ENCODE data around the gene ROPN1B. TPM values are rescaled to one million over a fixed set of nuclear protein-coding genes. Genes with fewer than 3 reads are reported as not detected.
A peak's percentile ranks its signal among the peaks of the same experiment; 100 is the strongest.
"Not testable (repeated sequence)": the region's sequence is repeated elsewhere in the genome, so short reads cannot be mapped to it uniquely, and the experiment has no call there.

Gene ROPN1B
- total RNA-seq (ENCODE audit: low replicate concordance) = 0.53 and 1.2 TPM in 2 replicates
- long read RNA-seq, partial matches to known transcripts = 3 of 3 reads
- long read RNA-seq, other reads (novel, unspliced or antisense) = 0 of 3 reads

- Mint-ChIP-seq H3K4me3 (peak within 1 kb of the TSS; percentile 74), H3K27me3 (peaks cover 41% of the 10 kb centered on the region)
- not testable (repeated sequence) for H3K4me1 Mint-ChIP-seq (ENCODE audit: unreplicated experiment); H3K9me3 Mint-ChIP-seq; H3K27ac Mint-ChIP-seq; H3K36me3 Mint-ChIP-seq; DNase-seq (ENCODE audit: extremely low spot score, unreplicated experiment)
Measured at GRCh38 chr3:125968701-125969592, at the start of gene ROPN1B. ROPN1B (plus strand) TSS chr3:125969178; CDS start chr3:125972055, 2,877 bp downstream.

GRCh38 chr3:125920191-125920590, 48.8 kb upstream of the ROPN1B start:
- H3K27me3 Mint-ChIP-seq; H3K36me3 Mint-ChIP-seq; H3K4me1 Mint-ChIP-seq (ENCODE audit: unreplicated experiment); DNase-seq (ENCODE audit: extremely low spot score, unreplicated experiment); H3K27ac Mint-ChIP-seq; H3K9me3 Mint-ChIP-seq: not testable (repeated sequence)
- peak overlapping the region; percentile 20 for H3K4me3 Mint-ChIP-seq

GRCh38 chr3:125920751-125921279, 48.2 kb upstream of the ROPN1B start:
- not testable (repeated sequence) for H3K27ac Mint-ChIP-seq; H3K27me3 Mint-ChIP-seq; H3K36me3 Mint-ChIP-seq; H3K4me3 Mint-ChIP-seq; DNase-seq (ENCODE audit: extremely low spot score, unreplicated experiment); H3K4me1 Mint-ChIP-seq (ENCODE audit: unreplicated experiment); H3K9me3 Mint-ChIP-seq

- H3K4me3 Mint-ChIP-seq; H3K36me3 Mint-ChIP-seq; H3K9me3 Mint-ChIP-seq; DNase-seq (ENCODE audit: extremely low spot score, unreplicated experiment); H3K4me1 Mint-ChIP-seq (ENCODE audit: unreplicated experiment); H3K27me3 Mint-ChIP-seq: not testable (repeated sequence)
- peak overlapping the region; percentile 29 for H3K27ac Mint-ChIP-seq
- peak; percentile 74 for TF ChIP-seq CTCF (conservative IDR thresholded peaks at IDR 0.05)
Measured at GRCh38 chr3:125921712-125922111, 47.3 kb upstream of the ROPN1B start.

GRCh38 chr3:125923324-125924115, 45.5 kb upstream of the ROPN1B start:
- not testable (repeated sequence) for H3K27me3 Mint-ChIP-seq; H3K4me1 Mint-ChIP-seq (ENCODE audit: unreplicated experiment); H3K36me3 Mint-ChIP-seq; H3K9me3 Mint-ChIP-seq; DNase-seq (ENCODE audit: extremely low spot score, unreplicated experiment); H3K4me3 Mint-ChIP-seq; H3K27ac Mint-ChIP-seq

GRCh38 chr3:125924276-125924675, 44.7 kb upstream of the ROPN1B start:
- not testable (repeated sequence) for H3K9me3 Mint-ChIP-seq; DNase-seq (ENCODE audit: extremely low spot score, unreplicated experiment); H3K27ac Mint-ChIP-seq; H3K36me3 Mint-ChIP-seq; H3K27me3 Mint-ChIP-seq; H3K4me3 Mint-ChIP-seq; H3K4me1 Mint-ChIP-seq (ENCODE audit: unreplicated experiment)

- H3K27me3 Mint-ChIP-seq; DNase-seq (ENCODE audit: extremely low spot score, unreplicated experiment); H3K9me3 Mint-ChIP-seq; H3K36me3 Mint-ChIP-seq; H3K27ac Mint-ChIP-seq; H3K4me1 Mint-ChIP-seq (ENCODE audit: unreplicated experiment); H3K4me3 Mint-ChIP-seq: not testable (repeated sequence)
Measured at GRCh38 chr3:125925727-125926126, 43.3 kb upstream of the ROPN1B start.

GRCh38 chr3:125928771-125929545, 40.0 kb upstream of the ROPN1B start:
- not testable (repeated sequence) for H3K36me3 Mint-ChIP-seq; H3K4me1 Mint-ChIP-seq (ENCODE audit: unreplicated experiment); H3K27me3 Mint-ChIP-seq; H3K9me3 Mint-ChIP-seq; DNase-seq (ENCODE audit: extremely low spot score, unreplicated experiment)
- peak; percentile 79 for TF ChIP-seq CTCF (conservative IDR thresholded peaks at IDR 0.05)
- peak overlapping the region; percentile 76 for H3K27ac Mint-ChIP-seq
- H3K4me3 Mint-ChIP-seq = peak overlapping the region; percentile 58

- H3K27ac Mint-ChIP-seq; H3K4me3 Mint-ChIP-seq; H3K36me3 Mint-ChIP-seq; H3K9me3 Mint-ChIP-seq; H3K4me1 Mint-ChIP-seq (ENCODE audit: unreplicated experiment); H3K27me3 Mint-ChIP-seq; DNase-seq (ENCODE audit: extremely low spot score, unreplicated experiment): not testable (repeated sequence)
Measured at GRCh38 chr3:125929765-125930164, 39.2 kb upstream of the ROPN1B start.

- H3K4me1 Mint-ChIP-seq (ENCODE audit: unreplicated experiment) = peaks cover 19% of the 10 kb centered on the region
- not testable (repeated sequence) for DNase-seq (ENCODE audit: extremely low spot score, unreplicated experiment); H3K27me3 Mint-ChIP-seq; H3K27ac Mint-ChIP-seq; H3K9me3 Mint-ChIP-seq; H3K36me3 Mint-ChIP-seq; H3K4me3 Mint-ChIP-seq
Measured at GRCh38 chr3:125931355-125931880, 37.6 kb upstream of the ROPN1B start.

Measured in type B pancreatic cell (in vitro differentiated cells).